HepG2 (cell line): Measurements from ENCODE around the gene BPIFA2. TPM values are rescaled to one million over a fixed set of nuclear protein-coding genes. Genes with fewer than 3 reads are reported as not detected.

Experiments
- ATAC-seq: fragments of 200-7000 bp; cut with Tn5 transposase; 3 replicates; pipeline ENCODE4 v1.9.1; 2020; ENCODE audit warnings: mild to moderate bottlenecking, moderate library complexity
- BruUV-seq: library from RNA; stranded (reverse); fragments of 400-500 nt; replicated peaks from 2 replicates; lab custom pipeline; 2021; lab: Mats Ljungman, UMichigan
- CTCF ChIA-PET: fragments of 300-600 bp; formaldehyde crosslinking; extraction: SDS; loops from one replicate; lab custom pipeline; 2021; ENCODE audit warnings: low total read pairs, inconsistent platforms, low intra/inter-chr PET ratio; lab: Yijun Ruan, JAX
- POLR2A ChIA-PET: fragments of 350-600 bp; sonication (Branson Sonifier 250); formaldehyde crosslinking; loops from one replicate; lab custom pipeline; 2020; ENCODE audit warnings: antibody characterized with exemption, inconsistent platforms; lab: Yijun Ruan, JAX
- DNase-seq: peaks from one replicate; pipeline ENCODE4 v3.0.0-alpha.2; 2015; ENCODE audit warnings: low spot score
- FAIRE-seq: peaks from 3 replicates; lab custom pipeline; 2011; peaks lifted over from hg19 to GRCh38; lab: Jason Lieb, UNC
- H2AFZ ChIP-seq: one replicate; pipeline ENCODE4 v1.6.1; 2011; ENCODE audit warnings: low read length, inconsistent platforms
- H3K27ac ChIP-seq: fragments of 300-600 bp; 3 replicates; pipeline ENCODE4 v1.8.0; 2011; ENCODE audit warnings: mixed run types, mild to moderate bottlenecking, mixed read lengths, low read length, inconsistent platforms; ENCODE audit not compliant: insufficient read depth; ENCODE audit errors: extremely low read length
- H3K27me3 ChIP-seq, 2 experiments: fragments of 200-600 bp in 1 of 2; 2 replicates in 1 of 2; 3 replicates in 1 of 2; pipeline versions ENCODE4 v1.6.0 to v1.8.0; 2011; ENCODE audit warnings: low read length in 2 of 2, mild to moderate bottlenecking in 2 of 2, moderate library complexity in 2 of 2, inconsistent platforms in 1 of 2; ENCODE audit not compliant: insufficient read depth in 2 of 2, control insufficient read depth in 1 of 2
- H3K36me3 ChIP-seq, 2 experiments: fragments of 200-600 bp in 1 of 2; replicated peaks in 1 of 2; 2 replicates in 1 of 2; 3 replicates in 1 of 2; pipeline versions ENCODE4 v1.5.1 to v1.8.0; 2011; ENCODE audit warnings: low read length in 2 of 2, inconsistent platforms in 1 of 2; ENCODE audit not compliant: insufficient read depth in 2 of 2, control insufficient read depth in 1 of 2
- H3K4me1 ChIP-seq: 2 replicates; pipeline ENCODE4 v1.5.1; 2012; ENCODE audit warnings: low read length, inconsistent platforms; ENCODE audit not compliant: insufficient read depth
- H3K4me2 ChIP-seq: 2 replicates; pipeline ENCODE4 v1.6.0; 2011; ENCODE audit warnings: low read depth, low read length, inconsistent platforms
- H3K4me3 ChIP-seq, 3 experiments: fragments of 200-600 bp in 1 of 3; sonication (generic), shearing (Covaris generic) in 1 of 3; replicated peaks in 1 of 3; 2 replicates each; pipeline ENCODE4 v1.5.1; 2011 to 2016; ENCODE audit warnings: low read length in 3 of 3, inconsistent platforms in 2 of 3, low read depth in 2 of 3, mild to moderate bottlenecking in 2 of 3, control low read depth in 1 of 3, mixed read lengths in 1 of 3; ENCODE audit not compliant: insufficient read depth in 1 of 3
- H3K79me2 ChIP-seq: one replicate; pipeline ENCODE4 v1.6.1; 2011; ENCODE audit warnings: low read length, inconsistent platforms; ENCODE audit not compliant: insufficient read depth
- H3K9ac ChIP-seq: 2 replicates; pipeline ENCODE4 v1.6.0; 2011; ENCODE audit warnings: mild to moderate bottlenecking, low read depth, low read length, inconsistent platforms; ENCODE audit not compliant: insufficient read depth
- H3K9me3 ChIP-seq: 2 replicates; pipeline ENCODE4 v1.5.1; 2012; ENCODE audit warnings: mild to moderate bottlenecking, low read length
- H4K20me1 ChIP-seq: 2 replicates; pipeline ENCODE4 v1.6.0; 2011; ENCODE audit warnings: inconsistent platforms, mild to moderate bottlenecking, low read length, moderate library complexity; ENCODE audit not compliant: insufficient read depth
- AGO2 ChIP-seq: fragments of 200-400 bp; formaldehyde crosslinking; optimal IDR thresholded peaks from 2 replicates; pipeline ENCODE3; 2017; ENCODE audit warnings: mild to moderate bottlenecking, low read depth, low read length, moderate library complexity
- HNRNPK ChIP-seq: fragments of 200-400 bp; formaldehyde crosslinking; IDR thresholded peaks from 2 replicates; pipeline ENCODE4 v1.6.1; 2018; ENCODE audit warnings: low read length, low read depth, moderate library complexity, mild to moderate bottlenecking; ENCODE audit not compliant: poor library complexity, severe bottlenecking
- NR3C1 ChIP-seq: sonication (generic); formaldehyde crosslinking; IDR thresholded peaks from 2 replicates; pipeline ENCODE4 v1.4.0; 2020; ENCODE audit warnings: missing genetic modification reagents
- PCBP1 ChIP-seq: fragments of 200-400 bp; formaldehyde crosslinking; IDR thresholded peaks from 2 replicates; pipeline ENCODE4 v1.6.1; 2017; ENCODE audit warnings: mild to moderate bottlenecking, low read depth, low read length, borderline replicate concordance
- PCBP2 ChIP-seq: fragments of 200-400 bp; formaldehyde crosslinking; optimal IDR thresholded peaks from 2 replicates; pipeline ENCODE3; 2018; ENCODE audit warnings: low read length, low read depth; ENCODE audit not compliant: poor library complexity, severe bottlenecking
- RFX5 ChIP-seq: IDR thresholded peaks from 2 replicates; pipeline ENCODE4 v1.6.1; 2011; ENCODE audit warnings: low read depth, low read length, improper control_type of control experiment
- RXRA ChIP-seq: sonication (generic); formaldehyde crosslinking; IDR thresholded peaks from 2 replicates; pipeline ENCODE4 v1.5.1; 2020; ENCODE audit warnings: missing genetic modification reagents
- ZNF776 ChIP-seq: sonication (generic); formaldehyde crosslinking; IDR thresholded peaks from 2 replicates; pipeline ENCODE4 v1.4.0; 2020; ENCODE audit warnings: mild to moderate bottlenecking, missing genetic modification reagents
- WGBS: methylation state at CpG from one replicate; pipeline ENCODE4 v1.1.6; 2017; ENCODE audit warnings: low lambda C conversion rate; 5-methylcytosine and 5-hydroxymethylcytosine counted together
- in situ Hi-C: cut with HindIII; loops from 2 replicates; pipeline ENCODE4 v1.10.0; 2017; ENCODE audit warnings: low pct_unique_long_range_greater_than_20kb; ENCODE audit not compliant: extremely low pct_ligation_motif_present
- intact Hi-C: fragments of 100-400 bp; cut with micrococcal nuclease; formaldehyde crosslinking; loops from one replicate; pipeline ENCODE4 v1.10.0; 2022; ENCODE audit not compliant: unreplicated experiment
- polyA plus RNA-seq, 8 experiments: library from polyadenylated mRNA; depleted of rRNA in 3 of 8; stranded (reverse) in 7 of 8; unstranded in 1 of 8; fragments of >200 nt; fragmentation: Illumina TruSeq in 4 of 8; extraction: Trizol in 4 of 8; gene quantifications; 2 replicates each; pipeline versions ENCODE4 v1.2.1 to v1.2.3, GENCODE V29; 2011 to 2016; ENCODE audit warnings: low read depth in 4 of 8, missing spikeins in 1 of 8, mixed read lengths in 1 of 8; ENCODE audit not compliant: insufficient read depth in 1 of 8
- total RNA-seq, 5 experiments: library from RNA; depleted of rRNA; stranded (reverse); fragments of >200 nt; fragmentation: Illumina TruSeq; extraction: Trizol; gene quantifications; 2 replicates each; pipeline ENCODE4 v1.2.3, GENCODE V29; 2016; ENCODE audit warnings: low read depth in 1 of 5
- TF ChIP-seq, protein P1 (sequence below): sonication (generic); formaldehyde crosslinking; IDR thresholded peaks from 2 replicates; pipeline ENCODE4 v1.4.0; 2020; ENCODE audit warnings: missing genetic modification reagents

BPIFA2 gene
- total and polyA plus RNA-seq, 2 of the 13 experiments (the other 11 are each of a cell fraction or from before 2014, with no cell fraction given), result not detected

DNA sequence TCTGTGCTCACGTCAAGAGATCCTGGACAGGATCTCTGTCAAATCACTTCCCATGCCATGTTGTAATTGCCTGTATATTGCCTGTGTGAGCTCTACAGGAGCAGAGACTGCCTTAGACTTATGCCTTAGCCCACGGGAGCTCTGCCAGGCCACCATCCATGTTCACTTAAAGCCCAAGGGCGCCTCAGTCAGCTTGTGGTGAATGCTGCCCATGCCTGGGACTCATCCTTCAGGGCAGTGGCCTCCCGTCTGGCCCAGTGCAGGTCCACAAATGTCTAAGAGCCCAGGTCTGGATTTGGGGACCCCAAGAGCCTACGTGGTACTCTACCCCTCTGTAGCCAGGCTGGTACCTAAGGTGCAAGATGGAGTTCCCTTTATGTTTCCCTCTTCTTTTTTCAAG is 22.4 kb upstream of the BPIFA2 start:
- H3K9ac ChIP-seq, result no peak overlapping the region
- TF ChIP-seq AGO2, result no peak
- 0 out of 2 replicates have a peak, but pooled peaks have one; percentile 26 for TF ChIP-seq ZNF776 (CRISPR knock-in tag)
- TF ChIP-seq, protein P1, sequence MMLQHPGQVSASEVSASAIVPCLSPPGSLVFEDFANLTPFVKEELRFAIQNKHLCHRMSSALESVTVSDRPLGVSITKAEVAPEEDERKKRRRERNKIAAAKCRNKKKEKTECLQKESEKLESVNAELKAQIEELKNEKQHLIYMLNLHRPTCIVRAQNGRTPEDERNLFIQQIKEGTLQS, result no peak
- 0 out of 2 replicates have a peak, but pooled peaks have one; percentile 16 for TF ChIP-seq RXRA (CRISPR knock-in tag)
- no peak for TF ChIP-seq RFX5
- H3K27ac ChIP-seq, result no peak overlapping the region
- WGBS, result 2% methylated on average over 5 of the region's 5 CpGs
- intact Hi-C loops, result no loop called here
- peaks cover 2% of the 10 kb centered on the region in 2 experiments; a peak in 3 of 5 replicates for H3K27me3 ChIP-seq
- ChIA-PET CTCF (no interaction called here), POLR2A (no interaction called here)
- BruUV-seq, result no TSS peak
- no peaks in the 10 kb centered on the region for H3K9me3 ChIP-seq
- no peaks in the 10 kb centered on the region for H4K20me1 ChIP-seq
- FAIRE-seq (no peak), DNase-seq (no peak), ATAC-seq (no peak)
- in situ Hi-C loops, result no loop called here
- H2AFZ ChIP-seq, result no peak overlapping the region
- no peaks in the 10 kb centered on the region for H3K79me2 ChIP-seq
- H3K4me1 ChIP-seq, result no peaks in the 10 kb centered on the region
- H3K4me2 ChIP-seq, result no peak overlapping the region
- no peaks in the 10 kb centered on the region for H3K36me3 ChIP-seq
- H3K4me3 ChIP-seq, result no peak overlapping the region

DNA sequence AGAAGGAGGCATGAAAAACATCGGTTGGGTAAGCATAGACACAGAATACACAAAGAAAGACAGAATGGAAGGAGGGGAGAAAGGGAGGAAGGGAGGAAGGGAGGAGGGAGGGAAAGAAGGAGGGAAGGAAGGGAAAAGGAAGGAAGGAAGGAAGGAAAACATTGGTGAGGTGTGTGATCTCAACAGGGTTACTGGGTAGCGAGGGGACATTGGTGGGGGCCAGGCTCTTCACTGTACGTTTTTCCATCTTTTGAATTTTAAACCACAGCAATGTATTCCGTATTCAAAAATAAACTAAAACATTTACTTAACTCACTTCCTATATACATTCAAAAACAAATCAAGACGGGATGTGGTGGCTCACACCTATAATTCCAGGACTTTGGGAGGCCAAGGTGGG is 20.7 kb upstream of the BPIFA2 start:
- Histone ChIP-seq H3K36me3 (no peaks in the 10 kb centered on the region), H3K9me3 (no peaks in the 10 kb centered on the region), H3K27me3 (peaks cover 2% of the 10 kb centered on the region in 2 experiments; a peak in 2 of 5 replicates), H3K27ac (no peak overlapping the region), H3K9ac (no peak overlapping the region), H4K20me1 (no peaks in the 10 kb centered on the region), H3K79me2 (no peaks in the 10 kb centered on the region), H3K4me2 (no peak overlapping the region), H3K4me3 (no peak overlapping the region), H3K4me1 (no peaks in the 10 kb centered on the region), H2AFZ (no peak overlapping the region)
- in situ Hi-C loops, result no loop called here
- POLR2A ChIA-PET, result no interaction called here
- intact Hi-C loops, result no loop called here
- CTCF ChIA-PET, result no interaction called here
- DNase-seq (no peak), ATAC-seq (no peak), FAIRE-seq (no peak)
- TF ChIP-seq HNRNPK (peak; percentile 99), PCBP1 (0 out of 2 replicates have a peak, but pooled peaks have one; percentile 73), PCBP2 (peak; percentile 95), NR3C1 (CRISPR knock-in tag) (no peak)
- 20% methylated on average over 5 of the region's 5 CpGs for WGBS
- no TSS peak for BruUV-seq
